ENCODE measurements around the gene FABP2.

DNA sequence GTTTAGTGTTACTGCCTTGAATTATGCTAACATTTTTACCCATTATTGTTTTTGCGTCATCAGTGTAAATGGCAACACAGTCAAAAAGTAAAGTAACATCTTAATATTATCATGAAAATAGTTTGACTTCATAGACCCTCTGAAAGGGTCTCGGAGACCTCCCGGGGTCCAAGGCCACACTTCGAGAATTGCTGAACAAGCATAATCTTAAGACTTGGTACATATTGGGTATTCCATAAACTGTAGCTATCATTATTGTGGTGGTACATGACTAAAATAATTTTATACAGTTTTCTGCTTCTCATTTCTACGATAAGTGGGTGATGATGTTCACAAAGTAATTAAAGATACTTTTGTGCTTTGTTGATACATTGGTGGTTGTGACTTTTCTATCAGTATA lies 32.6 kb downstream of the FABP2 start:
- TF ChIP-seq, protein P1, sequence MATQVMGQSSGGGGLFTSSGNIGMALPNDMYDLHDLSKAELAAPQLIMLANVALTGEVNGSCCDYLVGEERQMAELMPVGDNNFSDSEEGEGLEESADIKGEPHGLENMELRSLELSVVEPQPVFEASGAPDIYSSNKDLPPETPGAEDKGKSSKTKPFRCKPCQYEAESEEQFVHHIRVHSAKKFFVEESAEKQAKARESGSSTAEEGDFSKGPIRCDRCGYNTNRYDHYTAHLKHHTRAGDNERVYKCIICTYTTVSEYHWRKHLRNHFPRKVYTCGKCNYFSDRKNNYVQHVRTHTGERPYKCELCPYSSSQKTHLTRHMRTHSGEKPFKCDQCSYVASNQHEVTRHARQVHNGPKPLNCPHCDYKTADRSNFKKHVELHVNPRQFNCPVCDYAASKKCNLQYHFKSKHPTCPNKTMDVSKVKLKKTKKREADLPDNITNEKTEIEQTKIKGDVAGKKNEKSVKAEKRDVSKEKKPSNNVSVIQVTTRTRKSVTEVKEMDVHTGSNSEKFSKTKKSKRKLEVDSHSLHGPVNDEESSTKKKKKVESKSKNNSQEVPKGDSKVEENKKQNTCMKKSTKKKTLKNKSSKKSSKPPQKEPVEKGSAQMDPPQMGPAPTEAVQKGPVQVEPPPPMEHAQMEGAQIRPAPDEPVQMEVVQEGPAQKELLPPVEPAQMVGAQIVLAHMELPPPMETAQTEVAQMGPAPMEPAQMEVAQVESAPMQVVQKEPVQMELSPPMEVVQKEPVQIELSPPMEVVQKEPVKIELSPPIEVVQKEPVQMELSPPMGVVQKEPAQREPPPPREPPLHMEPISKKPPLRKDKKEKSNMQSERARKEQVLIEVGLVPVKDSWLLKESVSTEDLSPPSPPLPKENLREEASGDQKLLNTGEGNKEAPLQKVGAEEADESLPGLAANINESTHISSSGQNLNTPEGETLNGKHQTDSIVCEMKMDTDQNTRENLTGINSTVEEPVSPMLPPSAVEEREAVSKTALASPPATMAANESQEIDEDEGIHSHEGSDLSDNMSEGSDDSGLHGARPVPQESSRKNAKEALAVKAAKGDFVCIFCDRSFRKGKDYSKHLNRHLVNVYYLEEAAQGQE (IDR thresholded peaks at IDR 0.05), result no peak
- TF ChIP-seq GABPA (IDR thresholded peaks at IDR 0.05 in 1 of 2, conservative IDR thresholded peaks at IDR 0.05 in 1 of 2) (no peak), JUND (IDR thresholded peaks at IDR 0.05) (no peak), YY1 (IDR thresholded peaks at IDR 0.05) (no peak), TAF1 (conservative IDR thresholded peaks at IDR 0.05) (no peak), RXRA (IDR thresholded peaks at IDR 0.05) (no peak), HNF4A (conservative IDR thresholded peaks at IDR 0.05) (no peak), FOXA2 (IDR thresholded peaks at IDR 0.05) (no peak)
- TF ChIP-seq, protein P2, sequence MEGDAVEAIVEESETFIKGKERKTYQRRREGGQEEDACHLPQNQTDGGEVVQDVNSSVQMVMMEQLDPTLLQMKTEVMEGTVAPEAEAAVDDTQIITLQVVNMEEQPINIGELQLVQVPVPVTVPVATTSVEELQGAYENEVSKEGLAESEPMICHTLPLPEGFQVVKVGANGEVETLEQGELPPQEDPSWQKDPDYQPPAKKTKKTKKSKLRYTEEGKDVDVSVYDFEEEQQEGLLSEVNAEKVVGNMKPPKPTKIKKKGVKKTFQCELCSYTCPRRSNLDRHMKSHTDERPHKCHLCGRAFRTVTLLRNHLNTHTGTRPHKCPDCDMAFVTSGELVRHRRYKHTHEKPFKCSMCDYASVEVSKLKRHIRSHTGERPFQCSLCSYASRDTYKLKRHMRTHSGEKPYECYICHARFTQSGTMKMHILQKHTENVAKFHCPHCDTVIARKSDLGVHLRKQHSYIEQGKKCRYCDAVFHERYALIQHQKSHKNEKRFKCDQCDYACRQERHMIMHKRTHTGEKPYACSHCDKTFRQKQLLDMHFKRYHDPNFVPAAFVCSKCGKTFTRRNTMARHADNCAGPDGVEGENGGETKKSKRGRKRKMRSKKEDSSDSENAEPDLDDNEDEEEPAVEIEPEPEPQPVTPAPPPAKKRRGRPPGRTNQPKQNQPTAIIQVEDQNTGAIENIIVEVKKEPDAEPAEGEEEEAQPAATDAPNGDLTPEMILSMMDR (IDR thresholded peaks at IDR 0.05; ENCODE audit: low read depth, low read length, missing input control), result no peak
- TF ChIP-seq, protein P3, sequence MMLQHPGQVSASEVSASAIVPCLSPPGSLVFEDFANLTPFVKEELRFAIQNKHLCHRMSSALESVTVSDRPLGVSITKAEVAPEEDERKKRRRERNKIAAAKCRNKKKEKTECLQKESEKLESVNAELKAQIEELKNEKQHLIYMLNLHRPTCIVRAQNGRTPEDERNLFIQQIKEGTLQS (IDR thresholded peaks at IDR 0.05), result no peak
- TF ChIP-seq, protein P4, sequence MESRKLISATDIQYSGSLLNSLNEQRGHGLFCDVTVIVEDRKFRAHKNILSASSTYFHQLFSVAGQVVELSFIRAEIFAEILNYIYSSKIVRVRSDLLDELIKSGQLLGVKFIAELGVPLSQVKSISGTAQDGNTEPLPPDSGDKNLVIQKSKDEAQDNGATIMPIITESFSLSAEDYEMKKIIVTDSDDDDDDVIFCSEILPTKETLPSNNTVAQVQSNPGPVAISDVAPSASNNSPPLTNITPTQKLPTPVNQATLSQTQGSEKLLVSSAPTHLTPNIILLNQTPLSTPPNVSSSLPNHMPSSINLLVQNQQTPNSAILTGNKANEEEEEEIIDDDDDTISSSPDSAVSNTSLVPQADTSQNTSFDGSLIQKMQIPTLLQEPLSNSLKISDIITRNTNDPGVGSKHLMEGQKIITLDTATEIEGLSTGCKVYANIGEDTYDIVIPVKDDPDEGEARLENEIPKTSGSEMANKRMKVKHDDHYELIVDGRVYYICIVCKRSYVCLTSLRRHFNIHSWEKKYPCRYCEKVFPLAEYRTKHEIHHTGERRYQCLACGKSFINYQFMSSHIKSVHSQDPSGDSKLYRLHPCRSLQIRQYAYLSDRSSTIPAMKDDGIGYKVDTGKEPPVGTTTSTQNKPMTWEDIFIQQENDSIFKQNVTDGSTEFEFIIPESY (IDR thresholded peaks at IDR 0.05), result no peak
- TF ChIP-seq, protein P5, sequence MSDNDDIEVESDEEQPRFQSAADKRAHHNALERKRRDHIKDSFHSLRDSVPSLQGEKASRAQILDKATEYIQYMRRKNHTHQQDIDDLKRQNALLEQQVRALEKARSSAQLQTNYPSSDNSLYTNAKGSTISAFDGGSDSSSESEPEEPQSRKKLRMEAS (IDR thresholded peaks at IDR 0.05), result no peak

Data from liver (tissue), 3 donors.